SK-N-SH treated with all-trans-retinoic acid at 6 μM for 48 hours (cell line): ENCODE measurements around the gene HAUS1.

Experiments used
- GLIS3 ChIP-seq: fragments of 250-450 bp; sonication (Bioruptor Pico); IDR thresholded peaks from 2 replicates; pipeline ENCODE4 v1.5.0; 2020; ENCODE audit warnings: mild to moderate bottlenecking, moderate library complexity
- TF ChIP-seq, protein P1 (sequence below): fragments of 250-450 bp; sonication (Bioruptor Pico); IDR thresholded peaks from 2 replicates; pipeline ENCODE4 v1.5.1; 2021; ENCODE audit warnings: mild to moderate bottlenecking, moderate library complexity

DNA sequence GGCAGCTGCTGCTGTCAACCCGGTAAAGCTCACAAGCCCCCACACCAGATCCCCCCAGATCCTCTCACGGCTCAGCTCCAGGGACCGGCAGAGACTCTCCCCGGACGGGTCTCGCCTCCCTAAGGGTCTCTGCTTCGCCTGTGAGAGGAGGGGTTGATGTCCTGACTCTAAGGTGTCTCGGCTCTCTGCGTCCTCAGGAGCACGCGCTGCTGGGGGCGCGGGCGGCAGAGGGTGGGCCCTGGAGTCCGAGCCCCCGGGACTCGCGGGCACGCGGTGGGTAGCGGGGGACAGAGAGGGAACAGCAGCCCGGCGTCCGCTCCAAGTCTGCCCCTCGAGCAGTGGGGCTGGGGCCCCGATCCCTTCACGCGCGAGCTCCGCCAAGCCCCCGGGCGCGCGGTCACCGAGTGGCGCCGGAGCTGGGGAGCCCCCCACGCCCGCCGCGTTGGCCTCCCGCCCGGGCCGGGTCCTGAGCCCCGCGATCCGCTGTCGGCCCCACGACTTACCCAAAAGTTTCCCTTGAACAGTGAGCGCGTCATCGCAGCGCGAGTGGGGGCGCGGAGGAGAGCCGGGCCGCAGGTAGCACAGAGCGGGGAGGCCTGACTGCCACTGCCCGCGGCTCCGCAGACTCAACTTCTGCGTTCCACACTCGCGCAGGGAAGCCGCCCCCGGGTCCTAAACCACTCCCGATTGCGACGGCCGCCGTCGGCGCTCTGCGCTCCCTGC, 32.4 kb upstream of the HAUS1 start, which contains the start of gene PSTPIP2:
- TF ChIP-seq GLIS3 (CRISPR knock-in tag) = no peak
- TF ChIP-seq, protein P1, sequence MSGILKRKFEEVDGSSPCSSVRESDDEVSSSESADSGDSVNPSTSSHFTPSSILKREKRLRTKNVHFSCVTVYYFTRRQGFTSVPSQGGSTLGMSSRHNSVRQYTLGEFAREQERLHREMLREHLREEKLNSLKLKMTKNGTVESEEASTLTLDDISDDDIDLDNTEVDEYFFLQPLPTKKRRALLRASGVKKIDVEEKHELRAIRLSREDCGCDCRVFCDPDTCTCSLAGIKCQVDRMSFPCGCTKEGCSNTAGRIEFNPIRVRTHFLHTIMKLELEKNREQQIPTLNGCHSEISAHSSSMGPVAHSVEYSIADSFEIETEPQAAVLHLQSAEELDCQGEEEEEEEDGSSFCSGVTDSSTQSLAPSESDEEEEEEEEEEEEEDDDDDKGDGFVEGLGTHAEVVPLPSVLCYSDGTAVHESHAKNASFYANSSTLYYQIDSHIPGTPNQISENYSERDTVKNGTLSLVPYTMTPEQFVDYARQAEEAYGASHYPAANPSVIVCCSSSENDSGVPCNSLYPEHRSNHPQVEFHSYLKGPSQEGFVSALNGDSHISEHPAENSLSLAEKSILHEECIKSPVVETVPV (CRISPR knock-in tag) = no peak
